KMS-11 (cell line): ENCODE measurements around the gene KRTAP12-4.

Experiments used
- H2AFZ ChIP-seq: fragments of 200-600 bp; sonication (generic); 2 replicates; pipeline ENCODE4 v1.6.1; 2016; ENCODE audit warnings: antibody characterized with exemption, mixed run types, low read depth
- H3K27ac ChIP-seq: fragments of 200-600 bp; sonication (generic); 2 replicates; pipeline ENCODE4 v1.6.1; 2016; ENCODE audit warnings: mild to moderate bottlenecking, mixed run types
- H3K27me3 ChIP-seq: fragments of 200-600 bp; sonication (generic); 2 replicates; pipeline ENCODE4 v1.6.1; 2017; ENCODE audit warnings: mild to moderate bottlenecking, low read depth, mixed run types, moderate library complexity; ENCODE audit not compliant: insufficient read depth
- H3K36me3 ChIP-seq: fragments of 200-600 bp; sonication (generic); 2 replicates; pipeline ENCODE4 v1.6.1; 2017; ENCODE audit warnings: mild to moderate bottlenecking, mixed run types; ENCODE audit not compliant: insufficient read depth
- H3K4me1 ChIP-seq: fragments of 200-600 bp; sonication (generic); 2 replicates; pipeline ENCODE4 v1.6.1; 2016; ENCODE audit warnings: mild to moderate bottlenecking, low read depth, mixed run types; ENCODE audit not compliant: poor library complexity, severe bottlenecking
- H3K4me2 ChIP-seq: fragments of 200-600 bp; sonication (generic); 2 replicates; pipeline ENCODE4 v1.7.0; 2016; ENCODE audit warnings: mild to moderate bottlenecking, mixed run types
- H3K4me3 ChIP-seq: fragments of 200-600 bp; sonication (generic); IDR thresholded peaks from 2 replicates; pipeline ENCODE4 v1.6.1; 2017; ENCODE audit warnings: low read depth, low read length, mixed read lengths; ENCODE audit not compliant: insufficient read depth
- H3K79me2 ChIP-seq: fragments of 200-600 bp; sonication (generic); 2 replicates; pipeline ENCODE4 v1.6.1; 2016; ENCODE audit warnings: low read depth, mixed run types; ENCODE audit not compliant: insufficient read depth
- H3K9ac ChIP-seq: fragments of 200-600 bp; sonication (generic); 2 replicates; pipeline ENCODE4 v1.6.1; 2016; ENCODE audit warnings: mild to moderate bottlenecking, mixed run types
- H4K20me1 ChIP-seq: fragments of 200-600 bp; sonication (generic); 2 replicates; pipeline ENCODE4 v1.6.1; 2016; ENCODE audit warnings: mild to moderate bottlenecking, mixed run types; ENCODE audit not compliant: insufficient read depth
- TF ChIP-seq, protein P1 (sequence below): fragments of 200-600 bp; sonication (generic); conservative IDR thresholded peaks from 2 replicates; pipeline ENCODE4 v1.6.1; 2017; ENCODE audit warnings: low read depth, mild to moderate bottlenecking, antibody characterized with exemption, low read length, moderate library complexity, mixed read lengths

The KRTAP12-4 gene, protein sequence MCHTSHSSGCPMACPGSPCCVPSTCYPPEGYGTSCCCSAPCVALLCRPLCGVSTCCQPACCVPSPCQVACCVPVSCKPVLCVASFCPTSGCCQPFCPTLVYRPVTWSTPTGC

DNA sequence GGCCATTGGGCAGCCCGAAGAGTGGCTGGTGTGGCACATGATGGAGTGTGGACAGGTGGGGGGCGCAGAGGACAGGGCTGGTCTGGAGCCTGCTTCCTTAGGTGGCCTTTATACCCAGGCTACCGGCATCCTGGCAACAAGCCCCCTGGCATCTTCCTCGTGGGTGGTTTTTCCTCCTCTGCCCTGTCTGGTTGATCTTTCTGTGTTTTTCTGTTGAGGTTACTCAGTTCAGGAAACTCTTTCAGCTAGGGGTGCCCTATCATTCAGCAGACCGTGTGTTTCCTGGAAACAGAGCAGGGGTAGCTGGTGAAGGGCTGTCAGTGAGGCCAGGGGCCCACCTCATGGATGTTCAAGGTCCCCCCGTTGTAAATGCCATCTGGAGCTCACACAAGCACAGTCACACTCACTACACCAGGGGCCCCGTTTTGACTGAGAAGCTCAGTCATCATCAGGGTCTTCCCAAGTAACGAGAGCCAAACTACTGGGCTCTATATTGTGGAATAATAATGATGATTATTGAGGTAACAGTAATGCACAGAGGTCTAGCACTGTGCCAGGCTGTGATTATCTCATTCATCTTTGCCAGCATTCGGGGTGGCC lies at the start of gene KRTAP12-4:
KRTAP12-4 (minus strand) TSS at position 84 of the 600 bp plus-strand sequence; CDS start at position 39, 45 bp downstream.
- H4K20me1 ChIP-seq, result no peaks in the 10 kb centered on the region
- no peaks in the 10 kb centered on the region for H3K79me2 ChIP-seq
- no peaks in the 10 kb centered on the region for H3K4me1 ChIP-seq
- no peak within 1 kb of the TSS for H3K27ac ChIP-seq
- H3K27me3 ChIP-seq, result peaks cover 44% of the 10 kb centered on the region
- H3K36me3 ChIP-seq, result no peaks in the 10 kb centered on the region
- H3K9ac ChIP-seq, result no peak within 1 kb of the TSS
- no peak within 1 kb of the TSS for H3K4me3 ChIP-seq
- H2AFZ ChIP-seq, result no peak within 1 kb of the TSS
- no peak within 1 kb of the TSS for H3K4me2 ChIP-seq
- TF ChIP-seq, protein P1, sequence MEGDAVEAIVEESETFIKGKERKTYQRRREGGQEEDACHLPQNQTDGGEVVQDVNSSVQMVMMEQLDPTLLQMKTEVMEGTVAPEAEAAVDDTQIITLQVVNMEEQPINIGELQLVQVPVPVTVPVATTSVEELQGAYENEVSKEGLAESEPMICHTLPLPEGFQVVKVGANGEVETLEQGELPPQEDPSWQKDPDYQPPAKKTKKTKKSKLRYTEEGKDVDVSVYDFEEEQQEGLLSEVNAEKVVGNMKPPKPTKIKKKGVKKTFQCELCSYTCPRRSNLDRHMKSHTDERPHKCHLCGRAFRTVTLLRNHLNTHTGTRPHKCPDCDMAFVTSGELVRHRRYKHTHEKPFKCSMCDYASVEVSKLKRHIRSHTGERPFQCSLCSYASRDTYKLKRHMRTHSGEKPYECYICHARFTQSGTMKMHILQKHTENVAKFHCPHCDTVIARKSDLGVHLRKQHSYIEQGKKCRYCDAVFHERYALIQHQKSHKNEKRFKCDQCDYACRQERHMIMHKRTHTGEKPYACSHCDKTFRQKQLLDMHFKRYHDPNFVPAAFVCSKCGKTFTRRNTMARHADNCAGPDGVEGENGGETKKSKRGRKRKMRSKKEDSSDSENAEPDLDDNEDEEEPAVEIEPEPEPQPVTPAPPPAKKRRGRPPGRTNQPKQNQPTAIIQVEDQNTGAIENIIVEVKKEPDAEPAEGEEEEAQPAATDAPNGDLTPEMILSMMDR, result no peak

DNA sequence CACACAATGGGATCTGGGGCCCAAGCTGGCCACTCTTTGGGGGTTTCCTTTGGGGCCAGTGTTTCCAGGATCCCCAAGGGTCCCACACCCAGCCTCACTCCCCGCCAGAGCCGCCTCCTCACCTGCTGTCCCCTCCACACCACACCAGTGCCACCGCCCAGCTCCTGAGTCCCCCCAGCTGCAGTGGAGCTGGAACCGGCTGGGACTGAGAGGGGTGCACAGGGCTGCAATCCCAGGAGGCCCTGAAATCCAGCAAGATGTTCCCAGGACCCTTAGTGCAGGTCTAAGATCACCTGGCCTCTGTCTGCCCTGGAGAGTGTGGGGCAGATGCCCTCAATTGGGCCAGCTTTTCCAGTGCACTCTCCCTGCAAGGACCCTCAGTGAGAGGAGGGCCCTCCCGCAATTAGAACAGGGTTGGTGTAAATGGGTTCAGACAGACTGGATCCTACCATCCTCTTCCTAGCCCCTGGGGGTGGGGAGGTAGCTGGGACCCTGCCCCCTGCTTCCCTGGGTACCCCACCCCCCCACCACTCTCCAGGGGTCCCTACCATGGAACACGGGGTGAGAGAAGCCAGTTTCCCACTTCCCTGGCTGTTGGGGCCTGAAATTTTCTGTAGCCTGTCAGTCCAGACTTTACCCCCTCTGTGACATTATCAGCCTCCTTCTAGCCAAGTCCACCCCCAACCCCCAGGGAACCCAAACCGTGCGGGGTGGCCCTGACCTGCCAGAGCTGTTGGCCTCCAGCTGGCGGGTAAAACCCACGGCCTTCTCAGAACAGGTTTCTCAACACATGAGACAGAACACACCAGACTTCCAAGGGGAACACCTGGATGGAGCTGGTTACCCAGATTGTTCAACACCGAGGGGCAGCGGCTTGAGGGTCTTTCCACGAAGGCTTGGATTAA lies 49.5 kb upstream of the KRTAP12-4 start:
- H3K27me3 ChIP-seq, result peaks cover 80% of the 10 kb centered on the region
- H3K9ac ChIP-seq, result no peak overlapping the region
- H3K79me2 ChIP-seq, result no peaks in the 10 kb centered on the region

DNA sequence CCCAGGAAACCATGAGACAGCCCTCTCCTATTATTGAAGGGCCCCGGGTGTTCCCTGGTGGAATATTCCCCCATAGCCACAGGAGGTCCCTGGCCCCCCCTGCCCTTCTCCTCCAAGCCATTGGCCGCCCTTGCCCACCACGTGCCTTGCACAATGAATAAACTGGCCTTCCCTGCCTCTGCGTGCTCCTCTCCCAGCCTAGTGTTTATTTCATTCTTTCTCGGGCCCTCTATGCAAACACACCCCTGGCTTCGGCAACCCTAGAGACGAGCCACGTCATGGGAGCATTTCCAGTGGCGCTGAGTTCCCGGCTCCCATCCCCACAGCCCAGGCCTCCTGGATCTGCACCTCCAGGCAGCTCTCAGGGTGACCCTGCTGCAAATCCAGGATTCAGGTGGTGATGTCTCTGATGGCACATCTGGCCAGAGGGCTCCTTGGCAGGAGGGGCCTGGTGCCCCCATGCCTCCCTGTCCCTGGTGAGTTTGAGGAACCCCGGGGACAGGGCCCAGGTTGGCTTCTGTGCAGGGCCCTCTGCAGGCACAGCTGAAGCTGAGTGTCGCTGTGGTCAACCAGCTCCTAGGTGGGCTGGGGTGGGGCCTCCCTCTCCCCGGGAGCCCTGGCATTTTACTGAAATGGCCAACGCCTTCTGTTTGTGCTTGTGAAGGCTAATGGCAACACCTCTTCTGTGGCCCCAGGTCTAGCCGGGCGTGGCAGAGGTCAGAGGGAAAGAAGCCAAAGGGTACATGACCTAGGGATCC lies 48.7 kb upstream of the KRTAP12-4 start:
- H3K4me3 ChIP-seq, result no peak overlapping the region
- no peak overlapping the region for H2AFZ ChIP-seq
- H3K27me3 ChIP-seq, result peaks cover 80% of the 10 kb centered on the region
- H3K4me2 ChIP-seq, result no peak overlapping the region
- no peaks in the 10 kb centered on the region for H4K20me1 ChIP-seq
- H3K4me1 ChIP-seq, result no peaks in the 10 kb centered on the region
- H3K27ac ChIP-seq, result no peak overlapping the region
- TF ChIP-seq, protein P1, result no peak
- no peaks in the 10 kb centered on the region for H3K79me2 ChIP-seq
- H3K36me3 ChIP-seq, result no peaks in the 10 kb centered on the region
- no peak overlapping the region for H3K9ac ChIP-seq

More for the DNA sequence above, 49.5 kb upstream of the KRTAP12-4 start:
- Histone ChIP-seq H3K27ac (no peak overlapping the region), H3K4me1 (no peaks in the 10 kb centered on the region), H2AFZ (no peak overlapping the region), H3K4me3 (no peak overlapping the region), H3K4me2 (no peak overlapping the region), H3K36me3 (no peaks in the 10 kb centered on the region), H4K20me1 (no peaks in the 10 kb centered on the region)
- TF ChIP-seq, protein P1, result no peak

DNA sequence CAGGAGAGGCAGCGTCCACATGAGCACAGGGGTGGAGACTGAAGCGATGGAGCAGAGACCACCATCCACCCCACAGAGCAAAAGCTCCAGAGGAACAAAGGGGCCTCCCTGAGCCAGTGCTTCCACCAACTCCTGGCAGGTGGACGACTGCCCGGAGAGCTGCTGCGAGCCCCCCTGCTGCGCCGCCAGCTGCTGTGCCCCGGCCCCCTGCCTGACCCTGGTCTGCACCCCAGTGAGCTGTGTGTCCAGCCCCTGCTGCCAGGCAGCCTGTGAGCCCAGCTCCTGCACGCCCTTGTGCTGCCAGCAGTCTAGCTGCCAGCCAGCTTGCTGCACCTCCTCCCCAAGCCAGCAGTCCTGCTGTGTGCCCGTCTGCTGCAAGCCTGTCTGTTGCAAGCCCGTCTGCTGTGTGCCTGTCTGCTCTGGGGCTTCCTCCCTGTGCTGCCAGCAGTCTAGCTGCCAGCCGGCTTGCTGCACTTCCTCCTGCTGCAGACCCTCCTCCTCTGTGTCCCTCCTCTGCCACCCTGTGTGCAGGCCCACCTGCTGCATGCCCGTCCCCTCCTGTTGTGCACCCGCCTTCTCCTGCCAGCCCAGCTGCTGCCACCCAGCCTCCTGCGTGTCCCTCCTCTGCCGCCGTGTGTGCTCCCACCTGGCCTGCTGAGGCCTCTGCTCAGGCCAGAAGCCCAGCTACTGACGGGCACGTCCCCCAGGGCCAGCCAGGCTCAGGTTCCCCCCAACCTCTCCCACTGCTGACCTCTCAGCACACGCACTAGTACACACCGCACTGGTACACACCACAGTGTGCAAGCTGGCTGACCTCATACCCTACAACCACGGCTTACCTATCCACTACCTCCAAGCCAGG lies 47.9 kb upstream of the KRTAP12-4 start:
- Histone ChIP-seq H4K20me1 (no peaks in the 10 kb centered on the region), H3K27me3 (peaks cover 80% of the 10 kb centered on the region)

More for the DNA sequence above, 47.9 kb upstream of the KRTAP12-4 start:
- Histone ChIP-seq H3K9ac (no peak overlapping the region), H3K79me2 (no peaks in the 10 kb centered on the region), H3K4me3 (no peak overlapping the region), H3K4me2 (no peak overlapping the region), H2AFZ (no peak overlapping the region), H3K36me3 (no peaks in the 10 kb centered on the region), H3K27ac (no peak overlapping the region), H3K4me1 (no peaks in the 10 kb centered on the region)
- TF ChIP-seq, protein P1, result no peak
